ENCODE results near the gene MCAT.

GRCh38 chr22:43109921-43110443, 33.2 kb downstream of the MCAT start:
- TF ChIP-seq CTCF (optimal IDR thresholded peaks at IDR 0.05 in 1 of 3, IDR thresholded peaks at IDR 0.05 in 1 of 3, conservative IDR thresholded peaks at IDR 0.05 in 1 of 3; ENCODE audit: extremely low read depth in 1 of 3, insufficient read depth in 2 of 3, low read length in 3 of 3) = no peak
- peak; percentile 47 for TF ChIP-seq EZH2 (IDR thresholded peaks at IDR 0.05; ENCODE audit: low read length)
